Esophagus squamous epithelium (tissue), 5 donors: ENCODE data around the gene PTTG1. TPM values are rescaled to one million over a fixed set of nuclear protein-coding genes. Genes with fewer than 3 reads are reported as not detected.
A peak's percentile ranks its signal among the peaks of the same experiment; 100 is the strongest.

Source experiments
- DNase-seq: peaks from one replicate; lab custom pipeline; 2025; lab: John Stamatoyannopoulos, UW
- H3K27ac ChIP-seq, 4 donors: fragments of 200-600 bp; sonication (generic); one replicate each; pipeline ENCODE4 v1.5.1; 2016 to 2019; ENCODE audit warnings: mild to moderate bottlenecking in 1 of 4
- H3K27me3 ChIP-seq, 4 donors: fragments of 200-600 bp; sonication (generic); 1 replicate in 3 of 4; 2 replicates in 1 of 4; pipeline versions ENCODE4 v1.5.1 to v1.6.0; 2017 to 2021; ENCODE audit warnings: antibody characterized with exemption in 1 of 4
- H3K36me3 ChIP-seq, 3 donors: fragments of 200-600 bp; sonication (generic); one replicate each; pipeline ENCODE4 v1.5.1; 2016 to 2019
- H3K4me1 ChIP-seq, 3 donors: fragments of 200-600 bp; sonication (generic); one replicate each; pipeline ENCODE4 v1.5.1; 2017 to 2019
- H3K4me3 ChIP-seq, 4 donors: fragments of 200-600 bp; sonication (generic); 1 replicate in 3 of 4; 2 replicates in 1 of 4; pipeline ENCODE4 v1.5.1; 2016 to 2019; ENCODE audit warnings: mild to moderate bottlenecking in 2 of 4, moderate library complexity in 1 of 4
- H3K9me3 ChIP-seq, 3 donors: fragments of 200-600 bp; sonication (generic); one replicate each; pipeline ENCODE4 v1.5.1; 2016 to 2019
- CTCF ChIP-seq, 6 experiments: fragments of 450-650 bp in 4 of 6; fragments of 200-600 bp in 2 of 6; sonication (generic) in 2 of 6; IDR thresholded peaks; one replicate each; pipeline ENCODE4 v1.5.1; 2016 to 2019; ENCODE audit warnings: antibody characterized with exemption in 6 of 6, mild to moderate bottlenecking in 4 of 6, moderate library complexity in 4 of 6
- POLR2A ChIP-seq, 4 donors: fragments of 450-650 bp; IDR thresholded peaks; one replicate each; pipeline ENCODE4 v1.6.1; 2017; ENCODE audit warnings: antibody characterized with exemption in 4 of 4, mild to moderate bottlenecking in 4 of 4, moderate library complexity in 3 of 4
- WGBS, 2 donors: methylation state at CpG; one replicate each; pipeline ENCODE4 v1.1.5; 2018; 5-methylcytosine and 5-hydroxymethylcytosine counted together
- intact Hi-C: fragments of 100-400 bp; cut with DNase I; formaldehyde crosslinking; loops from one replicate; pipeline ENCODE4 v1.15.0; 2022
- total RNA-seq, 4 donors: library from RNA; depleted of rRNA; stranded (reverse); fragments of >200 nt; gene quantifications; one replicate each; pipeline ENCODE4 v1.1.0, GENCODE V29; 2016
- donor health status: DM: yes; HTN: yes; CAD: no.

The PTTG1 gene
- total RNA-seq, 4 donors from 2014 or later = 89.6 to 134 (median 90.1) TPM

GRCh38 chr5:160420331-160420610 is 1.4 kb upstream of the PTTG1 start:
- DNase-seq = no peak
- Histone ChIP-seq H3K4me1 (peaks cover 13 to 84% (median 40%) of the 10 kb centered on the region in 3 donors), H3K27me3 (no peaks in the 10 kb centered on the region), H3K9me3 (no peaks in the 10 kb centered on the region), H3K27ac (peak overlapping the region in 1 of 4 donors; percentile 96), H3K36me3 (peaks cover 0 to 8% (median 0%) of the 10 kb centered on the region in 3 donors), H3K4me3 (no peak overlapping the region)
- intact Hi-C loops = no loop called here
- TF ChIP-seq POLR2A (IDR thresholded peaks at IDR 0.05) = no peak
- no peak for TF ChIP-seq CTCF (IDR thresholded peaks at IDR 0.05)

- TF ChIP-seq POLR2A (IDR thresholded peaks at IDR 0.05) (no peak), CTCF (IDR thresholded peaks at IDR 0.05) (no peak)
- Histone ChIP-seq H3K27ac (peak overlapping the region; percentile 7 to 94 (median 85)), H3K36me3 (peaks cover 0 to 16% (median 0%) of the 10 kb centered on the region in 3 donors), H3K4me1 (peaks cover 5 to 57% (median 29%) of the 10 kb centered on the region in 3 donors), H3K9me3 (no peaks in the 10 kb centered on the region), H3K27me3 (no peaks in the 10 kb centered on the region), H3K4me3 (peak overlapping the region in 3 of 4 donors; percentile 60 to 88 (median 79))
- intact Hi-C loops = no loop called here
- no peak for DNase-seq
- 13 to 21% methylated on average over 2 of the region's 2 CpGs for WGBS, 2 donors
These were observed 1.4 kb downstream of the PTTG1 start for GRCh38 chr5:160423099-160423498.

GRCh38 chr5:160427607-160428006 is 6.0 kb downstream of the PTTG1 start:
- no peak overlapping the region for H3K4me3 ChIP-seq
- no peak for TF ChIP-seq POLR2A (IDR thresholded peaks at IDR 0.05)
- peaks cover 3 to 28% (median 12%) of the 10 kb centered on the region in 3 donors for H3K4me1 ChIP-seq
- H3K36me3 ChIP-seq = peaks cover 0 to 40% (median 0%) of the 10 kb centered on the region in 3 donors
- H3K9me3 ChIP-seq = no peaks in the 10 kb centered on the region
- intact Hi-C loops = no loop called here
- 97 to 100% methylated on average over 2 to 4 of the region's 4 CpGs for WGBS, 2 donors
- no peaks in the 10 kb centered on the region for H3K27me3 ChIP-seq
- no peak for DNase-seq
- H3K27ac ChIP-seq = no peak overlapping the region

- no peaks in the 10 kb centered on the region for H3K9me3 ChIP-seq
- intact Hi-C loops = no loop called here
- H3K4me3 ChIP-seq = no peak overlapping the region
- H3K27me3 ChIP-seq = no peaks in the 10 kb centered on the region
- H3K4me1 ChIP-seq = peaks cover 0 to 25% (median 3%) of the 10 kb centered on the region in 3 donors
- no peak for TF ChIP-seq CTCF (IDR thresholded peaks at IDR 0.05)
- TF ChIP-seq POLR2A (IDR thresholded peaks at IDR 0.05) = no peak
- H3K36me3 ChIP-seq = peaks cover 0 to 33% (median 0%) of the 10 kb centered on the region in 3 donors
- 83 to 92% methylated on average over 2 to 3 of the region's 4 CpGs for WGBS, 2 donors
- H3K27ac ChIP-seq = no peak overlapping the region
- DNase-seq = no peak
These were observed 10.5 kb downstream of the PTTG1 start for GRCh38 chr5:160432196-160432595.

- WGBS, 2 donors = 86 to 87% methylated on average over 6 of the region's 7 CpGs
- peaks cover 0 to 27% (median 0%) of the 10 kb centered on the region in 3 donors for H3K36me3 ChIP-seq
- TF ChIP-seq CTCF (IDR thresholded peaks at IDR 0.05) (no peak), POLR2A (IDR thresholded peaks at IDR 0.05) (no peak)
- H3K27me3 ChIP-seq = no peaks in the 10 kb centered on the region
- H3K27ac ChIP-seq = no peak overlapping the region
- intact Hi-C loops = no loop called here
- no peaks in the 10 kb centered on the region for H3K9me3 ChIP-seq
- no peak overlapping the region for H3K4me3 ChIP-seq
- H3K4me1 ChIP-seq = peaks cover 0 to 25% (median 3%) of the 10 kb centered on the region in 3 donors
- no peak for DNase-seq
These were observed 11.1 kb downstream of the PTTG1 start for GRCh38 chr5:160432787-160433186.
